ENCODE measurements around the gene ANTXR2. TPM values are rescaled to one million over a fixed set of nuclear protein-coding genes. Genes with fewer than 3 reads are reported as not detected.
A peak's percentile ranks its signal among the peaks of the same experiment; 100 is the strongest.

Gene ANTXR2
- total and polyA plus RNA-seq, 2 of the 13 experiments (the other 11 are each of a cell fraction or from before 2014, with no cell fraction given): 4.6 to 14.5 TPM

DNA sequence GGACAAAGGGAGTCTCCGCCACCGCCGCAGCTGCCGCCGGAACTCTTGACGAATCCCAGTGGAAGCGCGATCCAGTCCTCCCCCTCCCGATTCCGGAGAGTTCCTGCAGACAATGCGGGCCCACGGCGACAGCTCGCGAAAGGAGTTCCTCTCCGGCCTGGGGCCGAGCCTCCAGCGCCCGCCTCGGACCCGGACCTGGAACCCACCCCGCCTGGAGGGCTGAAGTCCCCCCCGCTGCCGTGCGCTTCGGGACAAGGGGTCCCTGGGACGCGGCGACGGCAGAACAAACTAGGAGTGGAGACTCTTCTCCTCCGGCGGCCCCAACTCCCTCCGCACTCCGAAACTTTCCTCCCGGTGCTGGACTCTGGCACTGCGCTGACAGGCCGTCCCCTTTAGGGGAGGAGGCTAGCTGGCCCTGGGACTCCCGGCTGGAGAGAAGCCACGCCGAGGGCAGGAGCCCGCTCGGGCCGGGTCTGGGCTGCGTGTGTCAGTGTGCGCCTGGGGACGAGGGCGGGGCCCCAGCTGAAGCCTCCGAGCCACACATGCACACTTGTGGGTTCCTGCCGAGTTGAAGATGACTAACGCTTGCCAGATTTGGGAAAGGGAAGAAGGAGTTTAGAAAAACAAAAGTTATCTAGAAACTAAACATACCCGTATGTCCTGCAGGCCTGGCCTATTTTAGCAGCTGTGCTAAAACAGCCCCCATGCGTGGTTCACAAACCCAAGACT lies at the start of gene ANTXR2 (continued):
- TF ChIP-seq SRF (IDR thresholded peaks at IDR 0.05; ENCODE audit: low read depth, low read length) (no peak), ZNF652 (CRISPR knock-in tag; IDR thresholded peaks at IDR 0.05; ENCODE audit: borderline replicate concordance, low read depth) (no peak), TBX3 (IDR thresholded peaks at IDR 0.05; ENCODE audit: borderline replicate concordance) (no peak), KMT2A (CRISPR knock-in tag; IDR thresholded peaks at IDR 0.05) (0 out of 2 replicates have a peak, but pooled peaks have one; percentile 18), PAWR (CRISPR knock-in tag; IDR thresholded peaks at IDR 0.05; ENCODE audit: borderline replicate concordance) (no peak), ZNF768 (CRISPR knock-in tag; IDR thresholded peaks at IDR 0.05) (peak; percentile 21; the same call in 1 of the 2 replicates), CC2D1A (CRISPR knock-in tag; IDR thresholded peaks at IDR 0.05) (0 out of 2 replicates have a peak, but pooled peaks have one; percentile 33), RFX3 (CRISPR knock-in tag; IDR thresholded peaks at IDR 0.05) (no peak), ZNF546 (CRISPR knock-in tag; conservative IDR thresholded peaks at IDR 0.05) (no peak), TMF1 (CRISPR knock-in tag; IDR thresholded peaks at IDR 0.05; ENCODE audit: low read depth) (no peak), MEF2D (CRISPR knock-in tag; IDR thresholded peaks at IDR 0.05) (no peak), SOX13 (IDR thresholded peaks at IDR 0.05) (no peak), SOX13 (CRISPR knock-in tag; conservative IDR thresholded peaks at IDR 0.05 in 1 of 2, IDR thresholded peaks at IDR 0.05 in 1 of 2) (peak in 1 of 2 experiments; percentile 4; a peak in 1 of 4 replicates), ZNF3 (CRISPR knock-in tag; IDR thresholded peaks at IDR 0.05) (no peak), ZNF557 (CRISPR knock-in tag; IDR thresholded peaks at IDR 0.05) (no peak), KMT2B (CRISPR knock-in tag; IDR thresholded peaks at IDR 0.05) (0 out of 2 replicates have a peak, but pooled peaks have one; percentile 47)
- TF ChIP-seq, protein P1, sequence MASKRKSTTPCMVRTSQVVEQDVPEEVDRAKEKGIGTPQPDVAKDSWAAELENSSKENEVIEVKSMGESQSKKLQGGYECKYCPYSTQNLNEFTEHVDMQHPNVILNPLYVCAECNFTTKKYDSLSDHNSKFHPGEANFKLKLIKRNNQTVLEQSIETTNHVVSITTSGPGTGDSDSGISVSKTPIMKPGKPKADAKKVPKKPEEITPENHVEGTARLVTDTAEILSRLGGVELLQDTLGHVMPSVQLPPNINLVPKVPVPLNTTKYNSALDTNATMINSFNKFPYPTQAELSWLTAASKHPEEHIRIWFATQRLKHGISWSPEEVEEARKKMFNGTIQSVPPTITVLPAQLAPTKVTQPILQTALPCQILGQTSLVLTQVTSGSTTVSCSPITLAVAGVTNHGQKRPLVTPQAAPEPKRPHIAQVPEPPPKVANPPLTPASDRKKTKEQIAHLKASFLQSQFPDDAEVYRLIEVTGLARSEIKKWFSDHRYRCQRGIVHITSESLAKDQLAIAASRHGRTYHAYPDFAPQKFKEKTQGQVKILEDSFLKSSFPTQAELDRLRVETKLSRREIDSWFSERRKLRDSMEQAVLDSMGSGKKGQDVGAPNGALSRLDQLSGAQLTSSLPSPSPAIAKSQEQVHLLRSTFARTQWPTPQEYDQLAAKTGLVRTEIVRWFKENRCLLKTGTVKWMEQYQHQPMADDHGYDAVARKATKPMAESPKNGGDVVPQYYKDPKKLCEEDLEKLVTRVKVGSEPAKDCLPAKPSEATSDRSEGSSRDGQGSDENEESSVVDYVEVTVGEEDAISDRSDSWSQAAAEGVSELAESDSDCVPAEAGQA (IDR thresholded peaks at IDR 0.05; ENCODE audit: low read depth): no peak
- TF ChIP-seq, protein P1 (CRISPR knock-in tag; IDR thresholded peaks at IDR 0.05; ENCODE audit: borderline replicate concordance): no peak
- TF ChIP-seq, protein P2, sequence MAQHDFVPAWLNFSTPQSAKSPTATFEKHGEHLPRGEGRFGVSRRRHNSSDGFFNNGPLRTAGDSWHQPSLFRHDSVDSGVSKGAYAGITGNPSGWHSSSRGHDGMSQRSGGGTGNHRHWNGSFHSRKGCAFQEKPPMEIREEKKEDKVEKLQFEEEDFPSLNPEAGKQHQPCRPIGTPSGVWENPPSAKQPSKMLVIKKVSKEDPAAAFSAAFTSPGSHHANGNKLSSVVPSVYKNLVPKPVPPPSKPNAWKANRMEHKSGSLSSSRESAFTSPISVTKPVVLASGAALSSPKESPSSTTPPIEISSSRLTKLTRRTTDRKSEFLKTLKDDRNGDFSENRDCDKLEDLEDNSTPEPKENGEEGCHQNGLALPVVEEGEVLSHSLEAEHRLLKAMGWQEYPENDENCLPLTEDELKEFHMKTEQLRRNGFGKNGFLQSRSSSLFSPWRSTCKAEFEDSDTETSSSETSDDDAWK (CRISPR knock-in tag; IDR thresholded peaks at IDR 0.05): no peak
- TF ChIP-seq, protein P3, sequence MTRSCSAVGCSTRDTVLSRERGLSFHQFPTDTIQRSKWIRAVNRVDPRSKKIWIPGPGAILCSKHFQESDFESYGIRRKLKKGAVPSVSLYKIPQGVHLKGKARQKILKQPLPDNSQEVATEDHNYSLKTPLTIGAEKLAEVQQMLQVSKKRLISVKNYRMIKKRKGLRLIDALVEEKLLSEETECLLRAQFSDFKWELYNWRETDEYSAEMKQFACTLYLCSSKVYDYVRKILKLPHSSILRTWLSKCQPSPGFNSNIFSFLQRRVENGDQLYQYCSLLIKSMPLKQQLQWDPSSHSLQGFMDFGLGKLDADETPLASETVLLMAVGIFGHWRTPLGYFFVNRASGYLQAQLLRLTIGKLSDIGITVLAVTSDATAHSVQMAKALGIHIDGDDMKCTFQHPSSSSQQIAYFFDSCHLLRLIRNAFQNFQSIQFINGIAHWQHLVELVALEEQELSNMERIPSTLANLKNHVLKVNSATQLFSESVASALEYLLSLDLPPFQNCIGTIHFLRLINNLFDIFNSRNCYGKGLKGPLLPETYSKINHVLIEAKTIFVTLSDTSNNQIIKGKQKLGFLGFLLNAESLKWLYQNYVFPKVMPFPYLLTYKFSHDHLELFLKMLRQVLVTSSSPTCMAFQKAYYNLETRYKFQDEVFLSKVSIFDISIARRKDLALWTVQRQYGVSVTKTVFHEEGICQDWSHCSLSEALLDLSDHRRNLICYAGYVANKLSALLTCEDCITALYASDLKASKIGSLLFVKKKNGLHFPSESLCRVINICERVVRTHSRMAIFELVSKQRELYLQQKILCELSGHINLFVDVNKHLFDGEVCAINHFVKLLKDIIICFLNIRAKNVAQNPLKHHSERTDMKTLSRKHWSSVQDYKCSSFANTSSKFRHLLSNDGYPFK (CRISPR knock-in tag; IDR thresholded peaks at IDR 0.05; ENCODE audit: borderline replicate concordance): 0 out of 2 replicates have a peak, but pooled peaks have one; percentile 34

Data from HepG2 (cell line).